Measurements from ENCODE around the gene FOXN4.

GRCh38 chr12:109357032-109357431 is 47.9 kb upstream of the FOXN4 start:
- TF ChIP-seq CTCF (IDR thresholded peaks at IDR 0.05) (no peak), POLR2AphosphoS5 (IDR thresholded peaks at IDR 0.05; ENCODE audit: insufficient read depth in 1 of 2, low read depth in 1 of 2) (no peak)

Measured in vagina (tissue), 2 donors.